ENCODE results near the gene COL6A3. TPM values are rescaled to one million over a fixed set of nuclear protein-coding genes. Genes with fewer than 3 reads are reported as not detected.

COL6A3 gene
- total and polyA plus RNA-seq, 9 of the 15 experiments (the other 6 are each of a cell fraction or from before 2014, with no cell fraction given): 0.07 to 4.1 (median 1.5) TPM

DNA sequence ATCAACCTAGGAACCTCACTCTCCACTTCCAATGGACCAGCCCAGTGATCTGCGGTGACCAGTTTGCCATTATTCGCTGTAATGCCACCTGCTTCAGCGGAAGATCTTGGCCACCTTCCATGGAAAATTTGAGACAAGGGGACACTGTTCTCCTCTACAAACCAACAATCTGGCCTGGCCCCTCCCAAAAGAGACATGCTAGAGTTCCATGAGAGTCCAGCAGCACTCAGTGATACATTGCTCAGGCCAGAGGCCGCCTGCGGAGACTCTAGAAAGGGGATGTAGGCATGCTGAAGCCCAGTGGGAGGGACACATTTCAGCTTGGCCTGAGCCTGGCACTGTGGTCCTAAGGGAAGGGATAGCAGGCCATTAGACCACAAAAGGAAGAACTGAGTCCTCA, 58.3 kb downstream of the COL6A3 start:
- Histone ChIP-seq H3K27me3 (ENCODE audit: control insufficient read depth in 2 of 2, insufficient read depth in 2 of 2, low read length in 2 of 2) (peaks cover 0 to 39% of the 10 kb centered on the region in 2 experiments; a peak in 4 of 5 replicates), H3K36me3 (ENCODE audit: control insufficient read depth, insufficient read depth, low read length) (no peaks in the 10 kb centered on the region), H3K9me3 (replicated peaks; ENCODE audit: control insufficient read depth, insufficient read depth, low read depth, low read length) (no peaks in the 10 kb centered on the region), H3K9ac (ENCODE audit: insufficient read depth in 1 of 2, low read depth in 2 of 2, low read length in 2 of 2) (no peak overlapping the region), H3K4me2 (ENCODE audit: insufficient read depth, low read length) (no peak overlapping the region), H3K4me3 (no peak overlapping the region), H3K27ac (ENCODE audit: extremely low read depth, low read depth, low read length) (no peak overlapping the region), H4K20me1 (replicated peaks; ENCODE audit: control insufficient read depth, insufficient read depth, low read length) (no peaks in the 10 kb centered on the region), H2AFZ (ENCODE audit: low read depth, low read length) (no peak overlapping the region), H3K4me1 (replicated peaks in 1 of 2; ENCODE audit: control insufficient read depth in 2 of 2, insufficient read depth in 2 of 2, low read length in 2 of 2) (no peaks in the 10 kb centered on the region), H3K9me1 (ENCODE audit: control insufficient read depth, insufficient read depth, low read length) (no peaks in the 10 kb centered on the region), H3K79me2 (ENCODE audit: control insufficient read depth, insufficient read depth, low read length) (no peaks in the 10 kb centered on the region)
- FAIRE-seq: no peak
- ChIA-PET CTCF (ENCODE audit: low intra/inter-chr PET ratio) (no interaction called here), POLR2A (no interaction called here)
- DNase-seq (ENCODE audit: extremely low read depth in 1 of 4, low spot score in 3 of 4): no peak
- WGBS (ENCODE audit: insufficient coverage, low coverage, missing lambda C conversion rate): 14% methylated on average over 5 of the region's 5 CpGs
- BruUV-seq (replicated peaks): no TSS peak
- intact Hi-C loops (cut with micrococcal nuclease) (no loop called here), in situ Hi-C loops (cut with MboI) (no loop called here)
- ATAC-seq: no peak
- TF ChIP-seq HNRNPLL (IDR thresholded peaks at IDR 0.05; ENCODE audit: low read depth, low read length, poor library complexity, severe bottlenecking) (no peak), MECOM (CRISPR knock-in tag; IDR thresholded peaks at IDR 0.05) (no peak), JUND (IDR thresholded peaks at IDR 0.05; ENCODE audit: borderline replicate concordance, low read depth, low read length) (no peak), JUND (tag; IDR thresholded peaks at IDR 0.05; ENCODE audit: borderline replicate concordance, low read depth, low read length) (no peak), SIRT6 (IDR thresholded peaks at IDR 0.05; ENCODE audit: low read depth, low read length) (no peak), GTF2A2 (tag; IDR thresholded peaks at IDR 0.05) (no peak), TRIM24 (IDR thresholded peaks at IDR 0.05) (no peak), HMG20A (CRISPR knock-in tag; conservative IDR thresholded peaks at IDR 0.05) (no peak), ZNF282 (CRISPR knock-in tag; IDR thresholded peaks at IDR 0.05) (no peak), PPARD (CRISPR knock-in tag; IDR thresholded peaks at IDR 0.05) (no peak)
- TF ChIP-seq, protein P1, sequence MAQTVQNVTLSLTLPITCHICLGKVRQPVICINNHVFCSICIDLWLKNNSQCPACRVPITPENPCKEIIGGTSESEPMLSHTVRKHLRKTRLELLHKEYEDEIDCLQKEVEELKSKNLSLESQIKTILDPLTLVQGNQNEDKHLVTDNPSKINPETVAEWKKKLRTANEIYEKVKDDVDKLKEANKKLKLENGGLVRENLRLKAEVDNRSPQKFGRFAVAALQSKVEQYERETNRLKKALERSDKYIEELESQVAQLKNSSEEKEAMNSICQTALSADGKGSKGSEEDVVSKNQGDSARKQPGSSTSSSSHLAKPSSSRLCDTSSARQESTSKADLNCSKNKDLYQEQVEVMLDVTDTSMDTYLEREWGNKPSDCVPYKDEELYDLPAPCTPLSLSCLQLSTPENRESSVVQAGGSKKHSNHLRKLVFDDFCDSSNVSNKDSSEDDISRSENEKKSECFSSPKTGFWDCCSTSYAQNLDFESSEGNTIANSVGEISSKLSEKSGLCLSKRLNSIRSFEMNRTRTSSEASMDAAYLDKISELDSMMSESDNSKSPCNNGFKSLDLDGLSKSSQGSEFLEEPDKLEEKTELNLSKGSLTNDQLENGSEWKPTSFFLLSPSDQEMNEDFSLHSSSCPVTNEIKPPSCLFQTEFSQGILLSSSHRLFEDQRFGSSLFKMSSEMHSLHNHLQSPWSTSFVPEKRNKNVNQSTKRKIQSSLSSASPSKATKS (CRISPR knock-in tag; IDR thresholded peaks at IDR 0.05): no peak
- TF ChIP-seq, protein P2, sequence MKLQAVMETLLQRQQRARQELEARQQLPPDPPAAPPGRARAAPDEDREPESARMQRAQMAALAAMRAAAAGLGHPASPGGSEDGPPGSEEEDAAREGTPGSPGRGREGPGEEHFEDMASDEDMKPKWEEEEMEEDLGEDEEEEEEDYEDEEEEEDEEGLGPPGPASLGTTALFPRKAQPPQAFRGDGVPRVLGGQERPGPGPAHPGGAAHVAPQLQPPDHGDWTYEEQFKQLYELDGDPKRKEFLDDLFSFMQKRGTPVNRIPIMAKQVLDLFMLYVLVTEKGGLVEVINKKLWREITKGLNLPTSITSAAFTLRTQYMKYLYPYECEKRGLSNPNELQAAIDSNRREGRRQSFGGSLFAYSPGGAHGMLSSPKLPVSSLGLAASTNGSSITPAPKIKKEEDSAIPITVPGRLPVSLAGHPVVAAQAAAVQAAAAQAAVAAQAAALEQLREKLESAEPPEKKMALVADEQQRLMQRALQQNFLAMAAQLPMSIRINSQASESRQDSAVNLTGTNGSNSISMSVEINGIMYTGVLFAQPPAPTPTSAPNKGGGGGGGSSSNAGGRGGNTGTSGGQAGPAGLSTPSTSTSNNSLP (IDR thresholded peaks at IDR 0.05; ENCODE audit: borderline replicate concordance, low read depth, low read length): no peak
- TF ChIP-seq, protein P3, sequence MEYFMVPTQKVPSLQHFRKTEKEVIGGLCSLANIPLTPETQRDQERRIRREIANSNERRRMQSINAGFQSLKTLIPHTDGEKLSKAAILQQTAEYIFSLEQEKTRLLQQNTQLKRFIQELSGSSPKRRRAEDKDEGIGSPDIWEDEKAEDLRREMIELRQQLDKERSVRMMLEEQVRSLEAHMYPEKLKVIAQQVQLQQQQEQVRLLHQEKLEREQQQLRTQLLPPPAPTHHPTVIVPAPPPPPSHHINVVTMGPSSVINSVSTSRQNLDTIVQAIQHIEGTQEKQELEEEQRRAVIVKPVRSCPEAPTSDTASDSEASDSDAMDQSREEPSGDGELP (CRISPR knock-in tag; IDR thresholded peaks at IDR 0.05; ENCODE audit: borderline replicate concordance): no peak
- TF ChIP-seq, protein P4, sequence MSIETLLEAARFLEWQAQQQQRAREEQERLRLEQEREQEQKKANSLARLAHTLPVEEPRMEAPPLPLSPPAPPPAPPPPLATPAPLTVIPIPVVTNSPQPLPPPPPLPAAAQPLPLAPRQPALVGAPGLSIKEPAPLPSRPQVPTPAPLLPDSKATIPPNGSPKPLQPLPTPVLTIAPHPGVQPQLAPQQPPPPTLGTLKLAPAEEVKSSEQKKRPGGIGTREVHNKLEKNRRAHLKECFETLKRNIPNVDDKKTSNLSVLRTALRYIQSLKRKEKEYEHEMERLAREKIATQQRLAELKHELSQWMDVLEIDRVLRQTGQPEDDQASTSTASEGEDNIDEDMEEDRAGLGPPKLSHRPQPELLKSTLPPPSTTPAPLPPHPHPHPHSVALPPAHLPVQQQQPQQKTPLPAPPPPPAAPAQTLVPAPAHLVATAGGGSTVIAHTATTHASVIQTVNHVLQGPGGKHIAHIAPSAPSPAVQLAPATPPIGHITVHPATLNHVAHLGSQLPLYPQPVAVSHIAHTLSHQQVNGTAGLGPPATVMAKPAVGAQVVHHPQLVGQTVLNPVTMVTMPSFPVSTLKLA (conservative IDR thresholded peaks at IDR 0.05): no peak

Measured in K562 (cell line).